ENCODE results near the gene ZCWPW1.
A peak's percentile ranks its signal among the peaks of the same experiment; 100 is the strongest.

The ZCWPW1 gene

DNA sequence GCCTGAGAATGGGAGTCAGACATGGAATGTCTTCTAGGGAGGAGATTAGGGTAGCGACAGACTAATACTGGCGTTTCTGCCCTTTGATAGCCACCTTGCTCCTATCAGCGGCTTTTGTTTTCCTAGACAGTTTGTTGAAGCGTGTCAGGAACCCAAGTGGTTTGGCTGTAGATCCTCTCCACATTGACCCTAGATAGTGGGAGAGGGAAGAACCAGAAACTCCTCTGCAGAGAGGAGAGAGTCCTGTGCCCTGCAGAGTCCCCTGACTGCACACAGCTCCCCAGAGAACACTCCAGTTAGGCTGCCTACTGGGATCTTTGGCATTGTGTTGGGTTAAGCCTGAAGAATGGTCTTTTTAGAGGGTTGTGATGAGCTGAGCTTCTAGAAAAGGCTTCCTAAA lies 3.5 kb upstream of the ZCWPW1 start:
- DNase-seq, result no peak

DNA sequence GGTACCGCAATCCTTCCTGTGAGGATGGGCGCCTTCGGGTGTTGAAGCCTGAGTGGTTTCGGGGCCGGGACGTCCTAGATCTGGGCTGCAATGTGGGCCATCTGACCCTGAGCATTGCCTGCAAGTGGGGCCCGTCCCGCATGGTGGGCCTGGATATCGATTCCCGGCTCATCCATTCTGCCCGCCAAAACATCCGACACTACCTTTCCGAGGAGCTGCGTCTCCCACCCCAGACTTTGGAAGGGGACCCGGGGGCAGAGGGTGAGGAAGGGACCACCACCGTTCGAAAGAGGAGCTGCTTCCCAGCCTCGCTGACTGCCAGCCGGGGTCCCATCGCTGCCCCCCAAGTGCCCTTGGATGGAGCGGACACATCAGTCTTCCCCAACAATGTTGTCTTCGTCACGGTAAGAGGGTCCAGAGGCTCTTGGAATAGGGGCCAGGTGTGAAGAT lies 2.8 kb upstream of the ZCWPW1 start:
- no peak for DNase-seq

- no peak for DNase-seq
Observed at GRCh38 chr7:100430493-100431285, 2.2 kb upstream of the ZCWPW1 start.

- peak; percentile 92 for DNase-seq
Observed at GRCh38 chr7:100429637-100430492, 1.4 kb upstream of the ZCWPW1 start, which contains the start of gene MEPCE. Gene MEPCE, plus strand, starts transcription at chr7:100429831. Its CDS starts 188 bp downstream, at chr7:100430019.

- peak; percentile 97 for DNase-seq
Observed at GRCh38 chr7:100428967-100429636, 599 bp upstream of the ZCWPW1 start.

GRCh38 chr7:100427762-100428198 lies 723 bp downstream of the ZCWPW1 start:
- DNase-seq, result no peak

DNA sequence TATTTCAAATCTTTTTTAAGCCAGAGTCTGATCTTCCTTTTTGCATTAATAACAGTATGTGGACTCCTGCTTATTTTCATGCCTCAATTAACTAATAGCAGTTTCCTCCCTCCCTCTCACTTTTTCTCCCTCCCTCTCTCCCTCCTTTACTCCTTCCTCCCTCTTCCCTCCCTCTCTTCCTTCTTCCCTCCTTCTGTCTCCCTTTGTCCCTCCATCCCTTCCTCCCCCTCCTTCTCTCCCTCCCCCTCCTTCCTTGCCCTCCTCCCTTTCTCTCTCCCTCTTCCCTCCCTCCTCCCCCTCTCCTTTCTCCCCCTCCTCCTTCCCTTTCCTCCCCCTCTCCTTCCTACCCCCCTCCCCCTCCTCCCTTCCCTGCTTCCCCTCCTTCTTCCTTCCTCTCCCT lies 2.0 kb downstream of the ZCWPW1 start:
- DNase-seq, result no peak

DNA sequence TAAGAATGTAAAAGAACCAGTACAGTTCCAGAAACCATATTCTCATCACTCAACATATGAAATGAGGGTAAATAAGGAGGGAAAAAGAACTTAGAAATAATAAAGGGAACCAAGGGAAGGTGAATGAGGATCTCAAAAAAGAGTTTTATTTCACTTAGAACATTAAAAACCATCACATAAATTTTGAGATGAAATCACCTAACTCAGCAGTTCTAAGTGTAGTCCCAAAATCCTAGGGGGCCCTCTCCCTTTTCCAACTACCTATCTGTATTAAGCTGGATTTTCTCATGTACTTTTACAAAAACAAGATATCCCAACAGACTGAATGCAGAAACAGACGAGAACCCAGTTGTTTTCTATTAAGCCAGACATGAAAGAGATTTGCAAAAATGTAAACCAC lies 3.2 kb downstream of the ZCWPW1 start:
- DNase-seq, result no peak

DNA sequence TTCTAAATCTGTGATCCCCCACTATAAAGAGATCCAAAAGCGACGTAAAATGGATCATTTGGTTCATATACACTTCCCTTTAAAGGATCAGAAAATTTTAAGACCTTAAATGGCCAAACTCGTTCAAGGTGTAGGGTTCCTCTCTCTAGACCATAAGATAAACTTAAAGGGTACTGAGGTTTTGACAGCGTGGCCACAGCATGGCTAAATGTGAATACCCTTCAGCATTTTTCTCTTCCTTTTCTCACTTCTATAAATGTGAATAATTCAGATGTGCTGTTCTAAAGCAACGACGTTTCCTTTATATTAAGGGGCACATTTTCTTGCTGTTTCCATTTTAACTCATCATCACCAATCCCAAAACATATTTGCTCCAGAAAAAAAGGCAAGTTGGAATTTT lies 5.2 kb downstream of the ZCWPW1 start:
- DNase-seq, result no peak

- no peak for DNase-seq
Observed at GRCh38 chr7:100419660-100420226, 8.8 kb downstream of the ZCWPW1 start.

DNA sequence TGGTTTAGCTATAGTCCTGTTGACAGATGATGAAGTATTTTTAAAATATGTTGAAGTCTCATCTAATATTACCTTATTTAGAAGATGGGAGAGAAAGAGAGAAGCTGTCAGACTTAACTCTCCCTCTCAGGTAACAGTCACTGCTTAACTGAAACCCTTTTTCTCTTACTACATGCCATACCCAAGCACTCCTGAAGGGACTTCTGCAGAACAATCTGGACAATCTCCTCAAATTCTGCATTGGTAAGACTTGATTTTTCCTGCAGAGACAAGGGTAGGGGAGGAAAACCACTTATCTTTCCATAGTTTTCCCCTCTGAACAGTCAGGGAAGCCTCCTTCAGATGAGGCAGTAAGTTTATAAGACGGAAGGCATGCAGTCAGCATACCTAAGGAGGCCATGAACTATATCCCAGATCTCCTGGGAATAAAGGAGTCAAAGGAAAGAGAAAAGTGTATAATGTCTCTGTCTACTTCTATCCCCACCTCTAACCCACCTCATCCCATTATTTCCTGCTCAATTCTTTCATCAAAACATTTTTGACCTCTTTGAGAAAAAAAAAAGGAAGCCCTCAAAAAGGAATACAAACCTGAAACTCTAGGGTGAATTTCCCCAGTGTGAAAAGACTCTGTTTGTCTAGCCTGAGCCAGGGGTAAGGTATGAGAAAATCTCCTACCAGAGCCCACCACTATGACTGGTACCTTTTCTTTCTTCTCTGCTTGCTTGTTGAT lies 9.4 kb downstream of the ZCWPW1 start:
- DNase-seq, result no peak

GRCh38 chr7:100415448-100415847 lies 13.1 kb downstream of the ZCWPW1 start:
- no peak for DNase-seq

GRCh38 chr7:100413889-100414288 lies 14.6 kb downstream of the ZCWPW1 start:
- no peak for DNase-seq

DNA sequence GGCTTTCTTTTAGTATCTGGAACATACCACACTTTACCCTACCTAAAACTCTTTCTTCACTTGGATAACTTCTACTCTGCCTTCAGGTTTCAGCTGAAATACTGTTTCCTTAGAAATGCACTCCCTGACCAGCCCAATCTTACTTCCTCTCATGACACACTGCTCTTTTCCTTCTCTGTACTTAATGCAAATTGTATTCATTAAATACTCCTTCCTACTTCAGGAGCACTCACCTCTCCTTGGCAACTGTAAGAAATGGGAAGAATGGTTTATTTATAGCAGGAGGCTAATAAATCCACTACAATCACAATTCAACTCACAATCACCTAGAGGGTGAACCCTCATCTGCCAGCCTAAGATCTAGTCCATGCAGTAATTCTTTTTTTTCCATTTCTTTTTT lies 15.2 kb downstream of the ZCWPW1 start:
- DNase-seq, result no peak

DNA sequence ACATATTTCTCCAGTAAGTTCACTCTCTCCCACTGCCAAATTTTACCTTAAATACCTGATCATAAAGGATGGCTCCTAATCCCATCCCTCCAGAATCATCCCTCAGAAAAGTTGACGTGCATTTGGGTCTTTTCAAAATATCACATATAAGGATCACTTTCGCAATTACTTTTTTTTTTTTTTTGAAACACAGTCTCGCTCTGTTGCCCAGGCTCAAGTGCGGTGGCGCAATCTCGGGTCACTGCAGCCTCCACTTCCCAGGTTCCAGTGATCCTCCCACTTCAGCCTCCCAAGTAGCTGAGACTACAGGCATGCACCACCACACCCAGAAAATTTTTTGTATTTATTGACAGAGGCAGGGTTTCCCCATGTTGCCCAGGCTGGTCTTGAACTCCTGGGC lies 17.4 kb downstream of the ZCWPW1 start:
- DNase-seq, result no peak

DNA sequence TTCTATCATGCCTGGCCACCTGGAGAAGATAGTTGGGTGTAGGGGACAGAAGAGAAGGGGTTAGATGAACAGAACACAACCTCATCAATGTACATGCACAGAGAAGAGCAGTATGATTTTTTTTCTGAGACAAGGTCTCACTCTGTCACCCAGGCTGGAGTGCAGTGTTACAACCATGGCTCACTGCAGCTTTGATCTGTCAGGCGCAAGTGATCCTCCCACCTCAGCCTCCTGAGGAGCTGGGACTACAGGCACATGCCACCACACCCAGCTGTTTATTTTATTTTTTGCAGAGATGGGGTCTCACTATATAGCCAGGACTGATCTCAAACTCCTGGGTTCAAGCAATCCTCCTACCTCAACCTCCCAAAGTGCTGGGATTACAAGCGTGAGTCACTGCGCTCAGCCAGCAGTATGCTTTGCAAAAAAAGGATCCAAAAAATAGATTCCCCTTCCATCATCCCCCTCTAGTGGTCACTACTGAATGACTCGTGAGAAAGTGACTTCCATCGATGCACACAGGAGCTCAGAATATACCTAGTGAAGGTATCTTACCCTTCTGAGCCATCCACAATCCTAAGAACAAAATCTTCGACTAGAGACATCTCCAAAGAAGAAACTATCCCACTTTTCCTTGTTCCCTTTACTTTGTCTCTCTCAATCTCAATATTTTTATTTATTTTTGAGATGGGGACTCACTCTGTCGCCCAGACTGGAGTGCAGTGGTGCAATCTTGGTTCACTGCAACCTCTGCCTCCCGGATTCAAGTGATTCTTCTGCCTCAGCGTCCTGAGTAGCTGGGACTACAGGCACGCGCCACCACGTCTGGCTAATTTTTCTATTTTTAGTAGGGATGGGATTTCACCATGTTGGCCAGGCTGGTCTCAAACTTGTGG lies 21.0 kb downstream of the ZCWPW1 start:
- no peak for DNase-seq

- DNase-seq, result no peak
Observed at GRCh38 chr7:100406767-100407166, 21.7 kb downstream of the ZCWPW1 start.

DNA sequence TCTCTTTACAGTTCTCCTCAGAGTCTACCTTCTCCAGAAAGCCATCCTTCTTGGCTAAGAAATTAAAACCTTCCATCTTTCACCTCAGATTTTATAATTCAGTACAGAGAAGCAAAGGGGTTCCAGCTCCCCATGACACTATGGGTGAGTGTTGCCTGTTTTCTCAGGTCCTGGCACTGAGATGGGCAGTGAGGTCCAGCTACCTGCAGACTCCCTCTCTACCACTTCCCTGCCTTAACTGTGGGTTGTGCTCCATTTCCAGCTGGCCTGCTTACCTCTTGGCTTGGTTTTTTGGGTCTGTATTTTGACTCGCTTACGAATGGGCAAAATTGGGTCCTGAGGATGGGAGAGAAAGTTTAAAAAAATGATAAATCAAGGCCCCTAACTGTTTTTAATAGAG lies 26.3 kb downstream of the ZCWPW1 start:
- no peak for DNase-seq

GRCh38 chr7:100401811-100402210 lies 26.7 kb downstream of the ZCWPW1 start:
- no peak for DNase-seq

GRCh38 chr7:100400656-100401055 lies 27.8 kb downstream of the ZCWPW1 start:
- DNase-seq, result no peak

DNA sequence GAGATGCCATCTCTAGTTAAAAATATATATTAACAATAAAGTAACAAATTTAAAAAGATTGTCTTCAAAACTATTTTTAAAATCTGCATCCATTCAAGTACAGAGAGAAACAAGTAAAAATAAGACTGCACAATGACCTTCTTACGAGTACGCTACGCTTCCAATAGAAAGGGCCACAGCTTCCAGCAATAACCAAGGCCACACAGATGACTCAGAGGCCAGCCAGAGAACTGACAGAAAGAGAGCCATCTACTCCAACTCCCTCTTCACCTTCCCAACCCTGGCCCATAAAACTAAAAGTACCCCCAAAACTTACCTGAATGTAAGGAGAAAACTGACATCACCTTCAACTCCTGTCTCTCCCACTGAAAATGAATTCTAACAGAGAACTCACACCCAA lies 28.5 kb downstream of the ZCWPW1 start:
- no peak for DNase-seq

All from NCI-H2081 treated with DMSO at 0.1 percent for 48 hours (cell line).